ENCODE measurements around the gene PCSK6.

The PCSK6 gene

DNA sequence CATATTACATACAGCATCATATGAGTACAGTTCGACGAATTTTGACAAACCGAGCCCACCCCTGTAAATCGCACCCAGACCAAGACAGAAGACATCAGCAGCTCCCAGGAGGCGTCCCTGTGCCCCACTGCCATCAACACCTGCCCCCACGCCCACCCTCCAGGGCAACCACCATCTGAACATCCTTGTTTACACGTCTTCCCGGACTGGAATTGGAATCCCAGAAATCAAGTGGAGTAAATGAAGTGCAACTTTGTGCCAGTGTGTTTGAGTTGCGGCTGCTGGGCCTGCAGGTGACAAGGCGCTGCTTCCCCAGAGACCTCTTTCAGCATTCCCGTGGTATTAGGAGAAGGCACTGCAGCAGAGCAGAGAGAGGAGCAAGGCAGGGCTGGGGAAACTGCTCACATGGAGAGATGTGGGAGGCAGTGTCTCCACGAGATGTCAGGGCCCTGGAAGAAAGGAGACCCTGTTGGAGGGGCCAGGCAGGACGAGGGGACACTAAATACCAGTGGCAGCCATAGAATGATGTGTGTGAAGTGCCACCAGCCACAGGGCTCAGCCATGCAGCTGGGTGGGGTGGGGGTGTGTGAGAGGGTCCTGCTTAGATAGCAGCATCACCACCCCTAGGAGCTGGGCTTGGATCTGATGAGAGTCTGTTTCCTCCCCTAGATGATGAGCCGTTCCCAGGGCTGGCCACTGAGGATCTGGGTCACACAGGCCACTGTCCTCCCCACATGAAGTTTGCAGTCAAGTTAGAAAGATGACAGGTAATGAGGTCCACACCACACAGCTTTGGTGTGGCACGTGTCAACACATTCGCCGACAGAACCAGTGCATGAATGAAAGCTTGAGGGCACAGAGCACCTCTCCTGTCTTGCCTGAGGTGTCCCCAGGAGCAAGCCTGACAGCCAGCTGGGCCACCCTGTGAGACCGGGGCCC is 33.4 kb upstream of the PCSK6 start:
- no peak for DNase-seq

DNA sequence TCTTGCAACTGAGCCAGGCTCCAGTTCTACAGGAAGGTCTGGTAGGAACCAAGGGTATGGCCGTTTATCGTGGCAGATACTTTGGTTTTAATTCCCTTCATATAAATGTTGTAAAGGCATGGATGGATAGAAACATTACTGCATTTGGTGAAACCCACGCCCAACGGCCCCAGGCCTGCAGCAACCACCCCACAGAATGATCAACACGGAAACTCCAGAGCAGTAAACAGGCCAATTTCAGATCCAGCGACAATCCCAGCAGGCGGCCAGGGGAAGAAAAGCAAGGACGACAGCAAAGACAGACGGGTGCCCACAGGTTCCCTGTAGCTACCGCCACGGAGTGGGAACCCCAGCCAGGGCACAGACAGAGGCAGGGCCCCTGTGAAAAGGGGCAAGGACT is 32.6 kb upstream of the PCSK6 start:
- no peak for DNase-seq

DNA sequence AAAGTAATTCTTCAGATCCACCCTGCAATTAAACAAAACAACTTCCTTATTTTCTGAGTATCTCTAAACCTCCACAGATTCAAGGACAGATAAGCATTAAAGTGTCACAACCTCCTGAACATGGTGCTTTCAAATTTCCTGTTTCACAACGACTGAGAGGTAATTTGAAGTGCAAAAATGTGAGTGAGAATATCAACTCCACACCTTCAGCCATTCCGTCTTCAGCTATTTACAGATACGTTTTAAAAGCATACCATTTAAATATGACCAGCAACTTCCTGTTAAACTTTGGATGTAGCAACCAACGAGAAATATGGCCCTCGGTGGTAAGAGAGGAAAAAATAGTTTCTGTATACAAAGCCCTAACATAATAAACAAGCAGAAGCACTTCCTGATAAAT is 32.1 kb upstream of the PCSK6 start:
- DNase-seq, result no peak

DNA sequence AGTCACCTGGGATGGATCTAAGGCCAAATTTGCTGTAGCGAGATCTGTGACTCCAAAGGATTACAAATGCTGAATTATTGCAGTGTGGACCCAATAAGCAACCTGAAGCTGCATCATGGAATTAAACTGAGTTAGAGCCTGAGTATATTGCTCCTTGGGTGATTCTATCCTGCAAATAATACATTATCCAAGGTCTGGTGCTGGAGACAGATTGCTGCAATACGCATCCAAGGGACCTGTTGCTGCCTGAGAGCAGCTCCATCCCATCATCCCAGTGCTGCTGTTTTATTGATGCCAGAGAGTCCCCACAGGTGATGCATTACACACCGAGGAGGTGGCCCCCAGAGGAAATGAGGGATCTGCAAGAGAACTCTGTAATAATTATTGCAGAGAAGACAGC is 31.6 kb upstream of the PCSK6 start:
- DNase-seq, result no peak

DNA sequence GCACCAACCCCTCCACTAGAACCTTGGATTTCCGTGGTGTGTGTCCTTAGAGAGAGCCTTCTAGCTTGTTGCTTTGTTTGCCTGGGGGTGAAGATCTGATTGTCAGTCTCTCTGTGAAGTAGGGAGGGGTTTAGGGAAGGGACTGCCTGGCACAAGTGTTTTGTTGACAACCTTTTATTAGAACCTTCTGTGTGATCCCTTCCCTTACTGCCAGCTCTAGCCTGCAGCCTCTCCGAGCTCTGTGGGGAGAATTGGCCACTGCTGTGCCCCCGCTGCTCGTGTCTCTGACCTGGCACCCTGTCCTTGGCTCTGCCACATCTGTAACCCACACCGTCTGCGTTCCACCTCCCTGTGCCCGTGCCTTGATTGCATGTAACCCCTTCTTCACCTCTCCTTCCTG is 30.9 kb upstream of the PCSK6 start:
- no peak for DNase-seq

DNA sequence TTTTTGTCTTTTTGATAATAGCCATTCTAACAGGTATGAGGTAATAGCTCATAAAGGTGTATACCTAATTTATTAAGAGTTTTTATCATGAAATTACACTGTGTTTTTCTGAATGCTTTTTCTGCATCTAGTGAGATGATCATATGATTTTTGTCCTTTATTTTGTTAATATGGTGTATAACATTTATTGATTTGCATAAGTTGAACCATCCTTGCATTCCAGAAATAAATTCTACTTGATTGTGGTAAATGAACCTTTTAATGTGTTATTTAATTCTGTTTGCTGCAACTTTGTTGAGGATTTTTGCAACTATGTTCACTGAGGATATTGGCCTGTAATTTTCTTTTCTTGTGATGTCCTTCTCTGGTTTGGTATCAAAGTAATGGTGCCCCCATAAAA is 28.0 kb upstream of the PCSK6 start:
- DNase-seq, result no peak

DNA sequence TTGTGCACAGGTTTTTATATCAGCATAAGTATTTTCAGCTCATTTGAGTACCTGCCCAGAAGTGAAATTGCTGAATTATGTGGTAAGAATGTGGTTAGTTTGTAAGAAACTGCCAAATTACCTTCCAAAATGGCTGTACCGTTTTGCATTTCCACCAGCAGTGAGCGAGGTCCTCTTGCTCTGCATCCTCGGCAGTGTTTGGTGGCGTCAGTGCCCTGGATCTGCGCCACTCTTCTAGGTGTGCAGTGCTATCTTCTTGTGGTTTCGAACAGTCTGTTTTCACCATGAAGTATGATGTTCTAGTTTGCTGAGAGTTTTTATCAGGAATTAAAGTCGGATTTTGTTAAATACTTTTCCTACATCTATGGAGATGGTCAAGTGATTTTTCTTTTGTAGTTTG is 24.8 kb upstream of the PCSK6 start:
- DNase-seq, result no peak

DNA sequence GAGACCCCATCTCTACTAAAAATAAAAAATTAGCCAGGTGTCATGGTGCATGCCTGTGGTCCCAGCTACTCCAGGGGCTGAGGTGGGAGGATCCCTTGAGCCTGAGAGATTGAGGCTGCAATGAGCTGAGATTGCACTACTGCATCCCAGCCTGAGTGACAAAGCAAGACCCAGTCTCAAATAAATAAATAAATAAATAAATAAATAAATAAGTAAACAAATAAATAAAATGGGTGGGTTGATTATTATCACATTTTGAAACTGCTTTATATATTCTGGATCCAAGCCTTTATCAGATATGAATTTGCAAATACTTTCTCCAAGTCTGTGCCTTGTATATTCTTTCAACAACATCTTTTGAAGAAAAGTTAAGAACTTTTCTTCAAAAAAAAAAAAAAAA is 22.2 kb upstream of the PCSK6 start:
- no peak for DNase-seq

DNA sequence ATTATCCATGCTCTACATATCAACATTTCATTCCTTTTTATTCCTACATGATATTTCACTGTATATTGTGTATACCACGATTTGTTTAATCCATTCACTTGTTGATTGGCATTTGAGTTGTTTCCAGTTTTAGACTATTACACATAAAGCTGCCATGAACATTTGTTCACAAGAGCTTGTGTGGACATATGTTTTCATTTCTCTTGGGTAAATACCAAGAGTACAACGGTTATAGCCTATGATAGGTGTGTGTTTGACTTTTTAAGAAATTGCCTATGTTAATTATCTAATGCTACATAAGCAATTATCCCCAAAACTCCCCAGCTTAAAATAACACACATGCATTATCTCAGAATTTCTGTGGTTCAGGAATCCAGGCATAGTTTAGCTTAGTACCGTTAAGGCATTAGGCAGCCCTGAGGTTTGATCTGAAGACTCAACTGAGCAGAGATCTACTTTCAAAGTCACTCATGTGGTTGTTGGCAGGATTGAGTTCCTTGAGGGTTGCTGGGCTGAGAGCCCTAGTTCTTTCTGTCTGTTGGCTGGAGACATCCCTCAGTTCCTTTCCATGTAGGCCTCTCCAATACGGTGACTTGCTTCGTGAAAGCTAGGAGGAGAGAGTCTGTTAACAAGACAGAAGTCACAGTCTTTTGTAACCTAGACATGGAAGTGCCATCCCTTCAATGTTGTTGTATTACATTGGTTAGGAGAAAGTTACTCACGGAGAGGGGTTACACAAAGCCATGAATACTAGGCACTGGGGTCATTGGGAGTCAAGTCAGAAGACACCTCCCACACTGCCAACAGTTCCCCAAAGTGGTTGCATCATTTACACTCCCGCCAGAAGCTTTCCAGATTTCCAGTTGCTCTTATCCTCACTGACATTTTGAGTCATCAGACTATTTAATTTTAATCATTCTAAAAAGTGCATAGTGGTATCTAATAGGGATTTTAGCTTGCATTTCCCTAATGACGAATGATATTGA is 21.0 kb upstream of the PCSK6 start:
- DNase-seq, result no peak

DNA sequence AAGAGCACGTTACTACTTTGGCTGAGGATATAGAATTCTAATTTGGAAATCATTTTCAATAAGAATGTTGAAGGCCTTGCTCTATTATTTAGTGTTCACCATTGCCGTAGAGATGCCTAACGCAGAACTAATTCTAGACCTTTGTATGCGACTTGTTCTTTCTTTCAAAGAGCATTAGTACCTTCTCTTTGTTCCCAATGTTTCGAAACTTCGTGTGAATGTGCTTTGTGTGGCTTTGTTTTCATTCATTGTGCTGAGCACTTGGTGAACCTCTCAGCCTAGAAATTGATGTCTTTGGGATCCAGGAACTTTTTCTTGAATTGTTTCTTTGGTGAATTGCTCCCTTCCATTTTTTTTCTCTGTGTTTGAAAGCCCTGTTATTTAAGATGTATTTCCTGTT is 19.8 kb upstream of the PCSK6 start:
- DNase-seq, result no peak

DNA sequence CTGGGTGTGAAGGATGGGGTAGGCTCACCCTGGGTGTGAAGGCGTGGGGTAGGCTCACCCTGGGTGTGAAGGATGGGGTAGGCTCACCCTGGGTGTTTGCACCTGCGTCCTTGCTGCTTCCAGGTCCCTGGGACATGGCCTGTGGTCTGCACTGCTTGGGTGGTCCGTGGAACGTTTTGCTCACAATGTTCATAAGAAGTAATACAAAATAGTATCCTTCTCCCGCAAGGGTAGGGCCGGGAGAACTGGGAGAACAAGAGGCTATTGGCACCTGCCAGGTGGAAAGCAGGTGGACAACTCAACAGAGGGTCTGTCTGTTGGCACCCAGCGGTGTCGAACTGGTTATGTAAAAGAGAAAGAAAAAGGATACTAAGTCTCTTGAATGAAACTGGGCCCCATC is 17.0 kb upstream of the PCSK6 start:
- DNase-seq, result no peak

DNA sequence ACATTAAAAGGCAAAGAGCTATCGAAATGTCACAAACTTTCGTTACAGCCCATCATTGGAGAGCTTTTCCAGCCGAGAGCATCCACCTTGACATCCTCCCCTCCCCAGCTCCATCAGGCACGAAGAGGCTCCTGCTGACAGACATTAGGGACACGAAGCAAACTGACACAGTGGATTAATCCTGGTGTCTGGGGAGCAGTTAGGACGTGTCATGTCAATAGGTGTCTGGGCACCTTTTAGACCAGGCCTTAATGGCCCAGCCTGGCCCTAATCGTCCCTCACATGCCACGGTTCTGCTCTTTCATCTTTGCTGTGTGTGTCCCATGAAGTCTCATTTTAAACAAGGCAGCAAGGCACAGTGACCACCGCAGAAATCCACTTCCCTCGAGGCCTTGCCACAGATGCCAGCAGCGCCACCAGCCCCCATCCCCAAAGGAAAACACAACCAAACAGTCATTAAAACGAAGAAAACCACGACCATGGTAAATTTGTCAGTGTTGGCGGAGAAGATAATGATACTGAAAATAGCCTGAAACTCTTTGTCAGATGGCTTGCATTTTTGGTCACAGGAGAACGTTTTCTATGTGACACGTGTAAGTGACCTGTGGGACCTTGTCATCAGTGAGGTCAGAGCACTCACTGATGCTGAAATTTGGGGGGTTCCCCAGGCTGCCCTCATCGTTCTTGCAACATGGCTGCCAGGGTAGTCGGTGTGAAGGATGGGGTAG is 16.3 kb upstream of the PCSK6 start:
- DNase-seq, result no peak

DNA sequence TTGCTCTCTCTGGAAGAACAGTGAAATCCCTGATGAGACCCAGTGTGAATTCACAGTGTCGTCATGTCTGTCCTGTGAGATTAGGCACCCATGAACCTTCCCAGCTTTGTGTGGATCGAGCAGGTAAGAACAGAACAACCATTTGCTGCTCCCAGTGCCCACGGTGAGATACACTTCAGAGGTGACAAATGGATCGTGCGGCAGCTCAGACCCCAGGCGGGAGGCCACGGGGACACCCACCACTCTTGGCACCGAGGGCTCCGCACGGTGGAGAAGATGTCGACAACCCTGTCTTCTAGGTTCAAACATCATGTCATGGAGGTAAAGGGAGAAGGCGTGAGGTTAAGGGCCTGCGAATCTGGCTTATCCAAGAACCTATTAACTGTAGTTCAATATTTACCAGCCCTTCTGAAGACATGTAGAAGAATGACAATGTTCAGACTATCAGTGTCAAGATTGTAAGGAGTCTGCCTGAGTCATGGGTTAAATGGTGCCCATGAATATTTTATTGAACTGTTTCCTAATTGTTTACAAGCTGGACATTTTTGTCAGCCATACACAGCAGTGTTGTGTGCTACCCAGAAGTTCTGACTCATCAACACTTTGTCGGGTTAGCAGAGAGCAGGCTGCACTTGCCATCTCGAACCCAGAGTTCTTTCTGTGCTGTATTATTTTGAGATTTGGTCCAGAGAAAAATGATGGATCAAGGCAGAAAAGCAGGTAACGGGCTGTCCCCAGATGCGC is 15.5 kb upstream of the PCSK6 start:
- DNase-seq, result no peak

DNA sequence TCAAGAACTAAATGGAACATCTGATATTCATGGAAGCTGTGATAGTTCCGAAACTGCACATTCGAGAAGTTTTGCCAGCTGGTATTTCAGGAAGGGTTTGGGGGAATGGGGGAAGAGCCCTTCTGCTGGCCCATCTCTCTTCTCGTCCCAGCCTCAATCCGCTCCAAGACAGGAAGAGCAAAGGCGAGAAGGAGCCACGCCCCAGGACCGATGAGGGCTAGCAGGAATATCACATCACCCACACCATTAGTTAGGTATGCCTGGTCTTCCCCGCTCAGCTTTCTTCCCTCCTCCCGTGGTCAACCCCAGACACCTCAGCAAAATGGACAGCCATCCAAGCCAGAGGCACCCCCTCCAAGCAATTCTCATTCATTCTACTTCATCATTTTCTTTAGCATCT is 14.9 kb upstream of the PCSK6 start:
- no peak for DNase-seq

DNA sequence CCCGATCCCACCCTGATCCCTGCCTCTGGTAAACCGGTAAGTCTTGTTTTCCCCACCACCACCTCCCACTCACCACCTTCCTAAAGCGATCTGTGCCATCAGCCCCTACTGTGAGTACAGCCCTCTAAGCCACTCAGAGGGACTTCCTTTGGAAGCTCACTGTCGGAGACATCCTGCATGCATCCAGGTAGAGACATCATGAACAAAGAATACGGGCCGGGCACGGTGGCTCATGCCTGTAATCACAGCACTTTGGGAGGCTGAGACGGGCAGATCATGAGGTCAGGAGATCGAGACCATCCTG is 13.7 kb upstream of the PCSK6 start:
- DNase-seq, result no peak

DNA sequence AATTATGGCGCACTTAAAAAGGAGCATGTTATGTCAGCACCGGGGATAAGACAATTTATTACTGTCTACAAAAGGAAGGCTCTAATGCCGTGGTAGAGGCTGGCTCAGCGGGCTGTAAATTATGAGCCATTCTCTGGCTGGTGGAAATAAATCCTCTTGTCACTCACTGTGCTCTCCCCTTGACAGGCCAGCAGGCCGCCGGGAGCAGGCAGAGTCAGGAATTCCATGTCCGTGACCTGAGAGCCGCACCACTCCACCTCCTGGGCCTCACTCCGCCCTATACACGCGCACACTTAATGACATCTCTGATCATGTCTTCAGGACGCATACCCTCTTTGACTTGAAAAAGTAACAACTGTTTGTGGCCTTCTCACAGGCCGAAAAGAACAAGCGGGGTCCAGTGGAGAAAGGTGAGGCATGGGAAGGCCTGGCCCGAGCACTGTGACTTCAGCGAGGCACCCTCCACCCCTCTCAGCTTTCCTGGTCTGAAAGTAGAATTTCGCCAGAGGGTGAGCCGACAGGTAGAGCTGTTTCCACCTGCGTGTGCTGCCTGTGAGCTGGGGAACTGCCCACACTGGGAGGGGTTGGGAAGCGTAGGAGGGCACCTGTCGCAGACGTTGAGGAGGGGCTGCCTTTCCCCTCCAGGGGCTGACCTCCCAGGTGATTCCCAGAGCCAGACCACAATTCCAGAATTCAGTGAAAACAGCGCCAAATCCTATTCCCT is 13.2 kb upstream of the PCSK6 start:
- DNase-seq, result no peak

DNA sequence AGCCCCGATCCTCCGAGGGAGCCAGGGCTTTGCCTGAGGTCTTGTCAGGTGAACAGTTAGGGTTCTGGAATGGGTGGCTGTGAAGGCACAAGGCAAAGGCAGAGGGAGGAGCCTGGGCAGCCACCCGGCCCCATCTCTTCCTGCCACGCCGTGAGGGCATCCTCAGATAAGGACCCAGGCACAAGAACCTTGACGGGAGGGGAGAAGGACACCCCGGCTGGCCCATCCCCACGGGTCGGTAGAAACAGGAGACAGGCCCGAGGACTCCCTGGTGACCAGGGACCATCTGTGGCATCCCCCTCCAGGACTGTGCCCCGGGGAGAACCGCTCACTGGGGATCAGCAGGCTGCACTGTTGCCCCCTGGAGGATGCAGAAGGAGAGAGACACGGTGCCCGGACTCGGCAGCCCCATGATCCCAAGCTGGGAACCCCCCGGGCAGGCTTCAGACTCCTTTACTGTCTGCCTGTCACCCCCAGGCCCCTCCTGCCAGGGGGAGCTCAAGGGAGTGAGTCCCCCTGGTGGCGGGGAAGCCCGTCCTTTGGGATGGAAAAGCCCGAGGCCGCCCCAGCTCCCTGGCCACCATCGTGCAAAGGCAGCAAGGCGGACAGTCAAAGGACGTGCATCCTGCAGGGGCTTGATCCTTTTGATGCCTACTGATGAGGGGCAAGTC is 12.3 kb upstream of the PCSK6 start:
- peak; percentile 72 for DNase-seq

DNA sequence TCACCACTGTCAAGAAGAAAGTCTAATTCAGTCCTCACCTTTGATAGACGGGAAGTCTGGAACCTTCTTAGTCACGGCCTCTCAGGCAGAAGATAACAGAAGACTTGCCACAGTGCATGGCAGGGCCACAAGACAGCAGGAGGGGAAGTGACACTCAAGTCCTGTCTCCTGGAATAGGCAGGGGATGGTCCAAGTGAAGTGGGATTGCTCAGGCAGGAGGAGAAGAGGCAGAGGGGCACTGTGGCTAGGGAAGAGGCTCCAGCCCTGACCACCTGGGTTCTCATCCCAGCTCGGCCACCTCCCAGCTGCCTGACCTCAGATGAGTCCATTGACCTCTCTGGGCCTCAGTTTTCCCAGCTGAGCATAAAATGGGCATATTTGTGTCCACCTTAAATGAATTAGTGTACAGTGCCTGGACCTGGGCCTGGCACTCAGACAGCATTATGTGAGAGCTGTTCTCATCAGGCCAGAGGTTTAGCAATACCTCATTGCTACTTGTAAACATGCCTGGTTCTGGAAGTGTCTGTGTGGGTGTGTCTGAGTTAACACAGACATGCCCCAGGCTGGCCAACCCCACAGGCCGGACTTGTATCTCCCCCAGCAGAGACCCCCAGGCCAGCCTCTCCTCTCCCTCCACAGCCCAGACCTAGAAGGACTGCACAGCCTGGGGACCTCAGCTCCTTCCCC is 11.5 kb upstream of the PCSK6 start:
- DNase-seq, result no peak

DNA sequence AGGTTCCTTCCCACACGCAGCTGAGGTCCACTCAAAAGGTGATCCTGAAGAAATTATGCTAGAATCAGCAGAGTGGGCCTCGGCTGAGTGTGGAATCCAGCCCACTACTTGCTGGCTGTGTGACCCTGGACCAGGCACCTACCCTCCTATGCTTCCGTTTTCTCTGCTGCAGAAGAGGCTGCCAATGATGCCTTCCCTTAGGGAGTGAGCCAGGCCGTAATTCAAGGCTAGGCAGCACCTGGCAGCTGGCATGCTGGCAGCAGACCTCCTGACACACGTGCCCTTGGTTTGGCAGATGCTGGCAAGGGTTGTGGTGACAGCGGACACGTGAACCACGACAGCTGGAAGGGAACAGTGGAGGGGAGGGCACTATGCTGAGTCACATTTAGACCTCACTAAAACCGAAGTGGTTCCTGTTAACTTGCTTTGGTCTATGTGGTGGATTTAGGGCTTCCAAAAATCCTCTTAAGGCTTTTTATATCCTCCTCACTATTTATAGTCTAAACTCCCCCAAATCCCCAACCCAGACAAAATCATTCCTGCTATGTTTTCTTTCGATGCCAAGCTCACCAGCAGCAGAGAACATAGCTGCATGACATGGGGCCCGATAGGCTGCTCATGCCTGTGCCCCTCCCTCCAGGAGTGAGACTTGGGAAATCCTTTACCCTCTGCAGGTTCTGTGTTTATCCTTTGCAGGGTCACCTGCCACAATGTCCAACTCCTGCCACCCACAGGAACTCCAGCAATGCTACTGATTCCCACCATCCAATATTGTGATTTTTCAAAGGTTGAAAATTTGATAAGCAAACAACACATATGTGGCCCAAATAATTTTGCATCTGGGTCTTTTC is 10.6 kb upstream of the PCSK6 start:
- peak; percentile 49 for DNase-seq
